Lung (tissue), 12 donors: Measurements from ENCODE around the gene PTPRG. TPM values are rescaled to one million over a fixed set of nuclear protein-coding genes. Genes with fewer than 3 reads are reported as not detected.
A peak's percentile ranks its signal among the peaks of the same experiment; 100 is the strongest.

Experiments
- ATAC-seq: fragments of 200-7000 bp; cut with Tn5 transposase; one replicate; pipeline ENCODE4 v1.9.1; 2020; ENCODE audit warnings: moderate number of reproducible peaks; ENCODE audit not compliant: insufficient read depth, low FRiP score
- DNase-seq, 3 donors: peaks; one replicate each; pipeline ENCODE4 v3.0.0-alpha.2; 2013 to 2017
- H3K27ac ChIP-seq, 2 donors: one replicate each; pipeline ENCODE4 v1.5.1; 2013; ENCODE audit warnings: mild to moderate bottlenecking in 2 of 2, moderate library complexity in 2 of 2, control low read depth in 1 of 2, inconsistent platforms in 1 of 2, low read depth in 1 of 2, low read length in 1 of 2
- H3K27me3 ChIP-seq, 3 donors: one replicate each; pipeline ENCODE4 v1.5.1; 2013; ENCODE audit warnings: low read length in 2 of 3; ENCODE audit not compliant: control insufficient read depth in 3 of 3, insufficient read depth in 3 of 3
- H3K36me3 ChIP-seq, 4 donors: one replicate each; pipeline ENCODE4 v1.5.1; 2013; ENCODE audit warnings: low read length in 4 of 4, mild to moderate bottlenecking in 1 of 4, moderate library complexity in 1 of 4; ENCODE audit not compliant: control insufficient read depth in 4 of 4, insufficient read depth in 4 of 4
- H3K4me1 ChIP-seq, 5 donors: one replicate each; pipeline ENCODE4 v1.5.1; 2013; ENCODE audit warnings: low read length in 5 of 5, mild to moderate bottlenecking in 2 of 5, moderate library complexity in 1 of 5; ENCODE audit not compliant: control insufficient read depth in 5 of 5, insufficient read depth in 5 of 5
- H3K4me3 ChIP-seq: one replicate; pipeline ENCODE4 v1.5.1; 2013; ENCODE audit warnings: mild to moderate bottlenecking, control low read depth, moderate library complexity
- H3K9ac ChIP-seq, 2 donors: one replicate each; pipeline ENCODE4 v1.5.1; 2013; ENCODE audit warnings: low read length in 2 of 2, control low read depth in 1 of 2; ENCODE audit not compliant: insufficient read depth in 1 of 2
- H3K9me3 ChIP-seq, 4 donors: one replicate each; pipeline ENCODE4 v1.5.1; 2013; ENCODE audit warnings: low read length in 3 of 4, mild to moderate bottlenecking in 1 of 4, moderate library complexity in 1 of 4; ENCODE audit not compliant: control insufficient read depth in 4 of 4, insufficient read depth in 3 of 4
- WGBS, 2 donors: extraction: QIAGEN DNeasy Blood & Tissue Kit; methylation state at CpG; one replicate each; pipeline ENCODE4 v1.1.7; 2013; 5-methylcytosine and 5-hydroxymethylcytosine counted together
- polyA plus RNA-seq, 2 donors: library from polyadenylated mRNA; stranded (reverse); fragments of 200-250 nt; gene quantifications; one replicate each; pipeline ENCODE4 v1.2.1, GENCODE V29; 2013
- total RNA-seq, 2 donors: library from RNA; depleted of rRNA in 1 of 2; stranded (reverse); fragments of >200 nt in 1 of 2; gene quantifications; one replicate each; pipeline ENCODE4 v1.2.1, GENCODE V29; 2014 to 2021
- TF ChIP-seq, protein P1 (sequence below): IDR thresholded peaks from 2 replicates; pipeline ENCODE4 v1.5.1; 2012; ENCODE audit warnings: mild to moderate bottlenecking; ENCODE audit errors: control extremely low read depth, extremely low read depth
- donor health status: control.
- donor health status: control.
- donor health status: Bipolar disorder and iron deficiency.
- donor health status: healthy.
- donor health status: DM: yes; HTN: yes; CAD: no.

The PTPRG gene
- total and polyA plus RNA-seq, 4 donors: 8.5 to 131 (median 75.9) TPM

DNA sequence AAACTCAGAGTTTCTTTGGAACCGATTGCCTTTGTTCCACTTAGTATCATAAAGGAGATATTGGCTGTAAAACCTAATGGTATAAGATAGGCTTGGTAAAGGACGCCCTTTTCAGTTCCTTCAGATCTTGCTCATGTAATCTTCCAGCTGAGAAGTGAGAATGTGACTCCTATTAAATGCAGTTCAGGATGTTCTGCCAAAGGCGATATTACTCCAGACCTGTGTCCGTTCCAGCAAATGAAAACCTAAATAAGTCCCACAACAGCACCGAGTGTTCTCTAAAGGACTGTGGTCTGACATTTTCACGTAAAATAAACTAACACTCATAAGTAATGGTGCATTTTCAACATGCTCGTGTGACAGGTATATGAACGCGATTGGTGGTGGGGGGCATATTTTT is 535.8 kb downstream of the PTPRG start:
- Histone ChIP-seq H3K9me3 (no peaks in the 10 kb centered on the region), H3K9ac (no peak overlapping the region), H3K27ac (peak overlapping the region in 1 of 2 donors; percentile 92), H3K4me1 (peaks cover 0 to 22% (median 12%) of the 10 kb centered on the region in 5 donors), H3K36me3 (peaks cover 0 to 2% (median 0%) of the 10 kb centered on the region in 4 donors), H3K27me3 (no peaks in the 10 kb centered on the region), H3K4me3 (no peak overlapping the region)
- ATAC-seq (no peak), DNase-seq (no peak)
- 89 to 94% methylated on average over 9 of the region's 9 CpGs for WGBS, 2 donors
- TF ChIP-seq, protein P1, sequence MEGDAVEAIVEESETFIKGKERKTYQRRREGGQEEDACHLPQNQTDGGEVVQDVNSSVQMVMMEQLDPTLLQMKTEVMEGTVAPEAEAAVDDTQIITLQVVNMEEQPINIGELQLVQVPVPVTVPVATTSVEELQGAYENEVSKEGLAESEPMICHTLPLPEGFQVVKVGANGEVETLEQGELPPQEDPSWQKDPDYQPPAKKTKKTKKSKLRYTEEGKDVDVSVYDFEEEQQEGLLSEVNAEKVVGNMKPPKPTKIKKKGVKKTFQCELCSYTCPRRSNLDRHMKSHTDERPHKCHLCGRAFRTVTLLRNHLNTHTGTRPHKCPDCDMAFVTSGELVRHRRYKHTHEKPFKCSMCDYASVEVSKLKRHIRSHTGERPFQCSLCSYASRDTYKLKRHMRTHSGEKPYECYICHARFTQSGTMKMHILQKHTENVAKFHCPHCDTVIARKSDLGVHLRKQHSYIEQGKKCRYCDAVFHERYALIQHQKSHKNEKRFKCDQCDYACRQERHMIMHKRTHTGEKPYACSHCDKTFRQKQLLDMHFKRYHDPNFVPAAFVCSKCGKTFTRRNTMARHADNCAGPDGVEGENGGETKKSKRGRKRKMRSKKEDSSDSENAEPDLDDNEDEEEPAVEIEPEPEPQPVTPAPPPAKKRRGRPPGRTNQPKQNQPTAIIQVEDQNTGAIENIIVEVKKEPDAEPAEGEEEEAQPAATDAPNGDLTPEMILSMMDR: no peak

DNA sequence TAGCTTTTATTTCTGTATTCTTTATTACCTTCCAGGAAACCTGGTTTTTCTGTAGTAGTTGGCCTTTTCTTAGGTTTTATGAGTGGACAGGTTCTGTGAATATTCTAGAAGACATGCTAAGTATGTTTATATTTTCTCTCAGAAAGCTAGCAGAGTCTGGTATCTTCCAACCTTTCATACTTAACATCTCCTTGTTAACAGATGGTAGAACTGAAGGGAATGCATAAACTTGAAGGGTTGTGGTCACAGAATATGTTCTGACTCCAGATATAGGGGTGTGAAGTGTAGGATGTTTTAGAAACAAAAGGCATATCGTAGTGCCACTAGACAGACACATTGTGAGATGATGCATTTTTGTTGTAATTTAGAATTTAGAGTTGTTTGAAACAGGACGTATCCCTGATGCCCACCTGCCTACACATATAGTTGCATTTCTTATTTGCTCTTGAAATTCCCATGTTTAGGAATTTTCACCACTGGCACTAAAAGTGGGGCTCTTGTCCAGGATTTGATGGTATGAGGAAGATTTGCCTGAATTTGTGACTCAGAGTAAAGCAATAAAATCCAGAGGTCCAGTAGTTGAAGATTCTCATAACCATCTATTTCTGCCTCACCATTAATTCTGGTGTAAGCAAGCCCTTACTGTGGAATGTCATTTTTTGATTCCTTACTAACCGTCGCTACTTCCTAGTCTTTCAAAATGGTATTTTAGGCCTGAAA is 537.4 kb downstream of the PTPRG start:
- Histone ChIP-seq H3K36me3 (peaks cover 0 to 2% (median 0%) of the 10 kb centered on the region in 4 donors), H3K9ac (no peak overlapping the region), H3K27ac (peak overlapping the region in 1 of 2 donors; percentile 37), H3K4me1 (peaks cover 0 to 22% (median 12%) of the 10 kb centered on the region in 5 donors), H3K9me3 (no peaks in the 10 kb centered on the region), H3K27me3 (no peaks in the 10 kb centered on the region), H3K4me3 (no peak overlapping the region)
- ATAC-seq: no peak
- 93 to 94% methylated on average over 4 of the region's 4 CpGs for WGBS, 2 donors
- no peak for DNase-seq
- TF ChIP-seq, protein P1: no peak

DNA sequence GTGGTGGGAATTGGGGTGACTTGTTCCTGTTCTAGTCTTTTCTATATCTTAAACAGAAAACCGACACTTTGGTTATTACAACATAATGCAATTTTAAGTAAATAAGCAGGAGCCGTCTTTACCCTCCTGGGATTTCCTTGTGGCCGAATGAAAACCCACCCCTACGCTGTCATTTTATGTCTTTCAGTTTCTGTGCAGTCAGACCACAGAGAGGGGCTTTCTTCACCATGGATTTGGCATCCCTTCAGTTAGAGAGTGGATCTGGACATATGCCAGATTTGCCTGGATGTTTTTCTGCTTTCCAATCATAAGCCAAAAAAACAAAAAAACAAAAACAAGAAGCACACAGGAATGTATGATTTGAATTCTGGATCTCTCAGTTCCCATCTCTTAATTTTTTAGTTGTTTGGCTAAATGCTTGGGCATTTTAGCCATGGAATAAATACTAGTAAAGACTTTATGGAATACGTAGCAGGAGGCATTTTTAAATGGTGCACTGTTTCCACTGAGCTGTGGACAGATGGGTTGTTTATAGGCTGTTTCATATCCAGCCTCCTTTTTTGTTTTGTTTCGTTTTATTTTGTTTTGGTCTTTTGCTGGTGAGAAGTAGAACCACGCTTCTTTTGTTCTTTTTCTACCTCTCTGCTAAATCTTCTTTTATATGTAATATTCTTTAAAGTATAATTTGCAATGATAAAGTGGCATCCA is 539.1 kb downstream of the PTPRG start:
- TF ChIP-seq, protein P1: no peak
- H3K9me3 ChIP-seq: no peaks in the 10 kb centered on the region
- H3K27me3 ChIP-seq: no peaks in the 10 kb centered on the region
- whole genome bisulfite sequencing, 2 donors: 70 to 75% methylated on average over 7 of the region's 7 CpGs
- peaks cover 0 to 22% (median 12%) of the 10 kb centered on the region in 5 donors for H3K4me1 ChIP-seq
- ATAC-seq (no peak), DNase-seq (peak; percentile 57 to 86 (median 84))
- no peaks in the 10 kb centered on the region for H3K36me3 ChIP-seq
- H3K9ac ChIP-seq: peak overlapping the region in 1 of 2 donors; percentile 17
- H3K27ac ChIP-seq: peak overlapping the region in 1 of 2 donors; percentile 23
- H3K4me3 ChIP-seq: no peak overlapping the region
